Measurements from ENCODE around the gene LOX. TPM values are rescaled to one million over a fixed set of nuclear protein-coding genes. Genes with fewer than 3 reads are reported as not detected.

The LOX gene
- total and polyA plus RNA-seq, 7 donors = 0.51 to 4.9 (median 1.6) TPM

DNA sequence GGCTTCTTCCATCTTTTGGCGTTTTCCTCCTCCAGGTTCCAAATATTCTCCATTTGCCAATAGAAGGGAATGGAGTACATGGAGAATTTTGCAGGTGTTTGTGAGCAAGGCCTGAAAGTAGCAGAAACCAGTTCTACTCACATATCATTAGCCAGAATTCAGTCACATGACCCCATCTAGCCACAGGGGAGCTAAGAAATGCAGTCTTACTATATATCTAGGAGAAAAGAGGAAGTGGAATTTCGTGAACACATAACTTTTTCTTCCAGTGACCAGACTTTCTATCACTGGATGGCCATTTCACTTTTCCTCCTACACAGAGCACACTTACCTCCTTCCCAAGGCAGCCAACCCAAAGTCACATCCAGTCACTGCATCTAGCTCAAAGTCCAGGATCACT lies 55.1 kb downstream of the LOX start:
- DNase-seq (no peak), ATAC-seq (no peak)
- Histone ChIP-seq H3K27ac (no peak overlapping the region), H3K4me3 (no peak overlapping the region), H3K36me3 (ENCODE audit: insufficient read depth in 1 of 2, low read depth in 1 of 2) (peaks cover 0 to 52% of the 10 kb centered on the region in 2 donors), H3K9me3 (no peaks in the 10 kb centered on the region), H3K27me3 (ENCODE audit: insufficient read depth in 3 of 3, low read length in 2 of 3) (no peaks in the 10 kb centered on the region), H3K4me1 (no peaks in the 10 kb centered on the region)
- TF ChIP-seq, protein P1, sequence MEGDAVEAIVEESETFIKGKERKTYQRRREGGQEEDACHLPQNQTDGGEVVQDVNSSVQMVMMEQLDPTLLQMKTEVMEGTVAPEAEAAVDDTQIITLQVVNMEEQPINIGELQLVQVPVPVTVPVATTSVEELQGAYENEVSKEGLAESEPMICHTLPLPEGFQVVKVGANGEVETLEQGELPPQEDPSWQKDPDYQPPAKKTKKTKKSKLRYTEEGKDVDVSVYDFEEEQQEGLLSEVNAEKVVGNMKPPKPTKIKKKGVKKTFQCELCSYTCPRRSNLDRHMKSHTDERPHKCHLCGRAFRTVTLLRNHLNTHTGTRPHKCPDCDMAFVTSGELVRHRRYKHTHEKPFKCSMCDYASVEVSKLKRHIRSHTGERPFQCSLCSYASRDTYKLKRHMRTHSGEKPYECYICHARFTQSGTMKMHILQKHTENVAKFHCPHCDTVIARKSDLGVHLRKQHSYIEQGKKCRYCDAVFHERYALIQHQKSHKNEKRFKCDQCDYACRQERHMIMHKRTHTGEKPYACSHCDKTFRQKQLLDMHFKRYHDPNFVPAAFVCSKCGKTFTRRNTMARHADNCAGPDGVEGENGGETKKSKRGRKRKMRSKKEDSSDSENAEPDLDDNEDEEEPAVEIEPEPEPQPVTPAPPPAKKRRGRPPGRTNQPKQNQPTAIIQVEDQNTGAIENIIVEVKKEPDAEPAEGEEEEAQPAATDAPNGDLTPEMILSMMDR (IDR thresholded peaks at IDR 0.05) = no peak
- intact Hi-C loops (cut with DNase I) = no loop called here
- 88 to 93% (median 89%) methylated on average over 2 of the region's 2 CpGs for WGBS, 3 donors

DNA sequence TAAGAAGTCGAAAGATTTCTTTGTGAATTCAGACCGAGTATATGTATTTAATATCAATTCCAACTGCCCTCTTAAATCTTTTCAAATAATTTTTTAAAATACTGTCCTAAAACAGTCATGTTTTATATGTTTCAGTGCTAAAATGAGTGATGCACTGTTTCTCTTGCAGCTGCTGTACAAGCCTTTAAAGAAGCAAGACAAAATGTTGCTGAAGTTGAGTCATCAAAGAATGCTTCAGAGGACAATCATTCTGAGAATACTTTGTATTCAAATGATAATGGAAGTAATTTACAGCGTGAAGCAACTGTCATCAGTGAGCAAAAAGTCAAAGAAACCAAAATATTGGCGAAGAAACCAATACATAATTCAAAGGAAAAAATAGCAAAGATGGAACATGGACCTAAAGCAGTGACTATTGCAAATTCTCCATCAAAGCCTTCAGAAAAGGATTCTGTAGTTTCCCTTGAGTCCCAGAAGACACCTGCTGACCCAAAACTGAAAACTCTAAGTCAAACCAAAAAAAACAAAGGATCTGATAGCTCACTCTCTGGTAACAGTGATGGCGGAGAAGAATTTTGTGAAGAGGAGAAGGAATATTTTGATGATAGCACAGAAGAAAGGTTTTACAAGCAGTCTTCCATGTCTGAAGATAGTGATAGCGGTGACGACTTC lies 58.0 kb downstream of the LOX start:
- intact Hi-C loops (cut with DNase I) = no loop called here
- ATAC-seq (no peak), DNase-seq (no peak)
- Histone ChIP-seq H3K4me3 (no peak overlapping the region), H3K36me3 (ENCODE audit: insufficient read depth in 1 of 2, low read depth in 1 of 2) (peaks cover 0 to 40% of the 10 kb centered on the region in 2 donors), H3K4me1 (no peaks in the 10 kb centered on the region), H3K27ac (no peak overlapping the region), H3K9me3 (no peaks in the 10 kb centered on the region), H3K27me3 (ENCODE audit: insufficient read depth in 3 of 3, low read length in 2 of 3) (no peaks in the 10 kb centered on the region)
- TF ChIP-seq, protein P1 (IDR thresholded peaks at IDR 0.05) = no peak
- WGBS, 3 donors = 93 to 95% (median 95%) methylated on average over 7 of the region's 7 CpGs

DNA sequence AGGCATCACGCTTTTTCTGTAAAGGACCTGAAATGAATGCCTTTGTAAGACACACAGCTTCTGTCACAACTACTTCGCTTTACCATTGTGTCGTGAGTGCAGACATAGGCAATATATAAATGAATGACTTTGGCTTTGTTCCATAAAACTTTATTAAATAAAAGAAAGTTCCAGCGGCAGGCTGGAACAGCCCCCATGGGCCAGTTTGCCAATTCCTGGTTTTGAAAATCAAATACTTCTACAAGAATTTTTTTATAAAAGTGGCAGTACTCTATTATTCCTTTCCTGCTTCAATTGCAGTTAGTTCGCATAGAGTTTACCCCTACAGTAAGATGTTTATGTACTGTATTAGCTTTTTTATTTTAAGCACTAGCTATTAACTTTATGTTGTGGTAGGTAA lies 62.6 kb downstream of the LOX start:
- peaks cover 0 to 10% of the 10 kb centered on the region in 2 donors for H3K36me3 ChIP-seq (ENCODE audit: insufficient read depth in 1 of 2, low read depth in 1 of 2)
- TF ChIP-seq, protein P1 (IDR thresholded peaks at IDR 0.05) = no peak
- H3K9me3 ChIP-seq = no peaks in the 10 kb centered on the region
- intact Hi-C loops (cut with DNase I) = no loop called here
- 72 to 77% (median 75%) methylated on average over 5 of the region's 5 CpGs for WGBS, 3 donors
- DNase-seq (no peak), ATAC-seq (no peak)
- H3K4me1 ChIP-seq = no peaks in the 10 kb centered on the region
- H3K4me3 ChIP-seq = no peak overlapping the region
- H3K27ac ChIP-seq = no peak overlapping the region
- H3K27me3 ChIP-seq (ENCODE audit: insufficient read depth in 3 of 3, low read length in 2 of 3) = no peaks in the 10 kb centered on the region

DNA sequence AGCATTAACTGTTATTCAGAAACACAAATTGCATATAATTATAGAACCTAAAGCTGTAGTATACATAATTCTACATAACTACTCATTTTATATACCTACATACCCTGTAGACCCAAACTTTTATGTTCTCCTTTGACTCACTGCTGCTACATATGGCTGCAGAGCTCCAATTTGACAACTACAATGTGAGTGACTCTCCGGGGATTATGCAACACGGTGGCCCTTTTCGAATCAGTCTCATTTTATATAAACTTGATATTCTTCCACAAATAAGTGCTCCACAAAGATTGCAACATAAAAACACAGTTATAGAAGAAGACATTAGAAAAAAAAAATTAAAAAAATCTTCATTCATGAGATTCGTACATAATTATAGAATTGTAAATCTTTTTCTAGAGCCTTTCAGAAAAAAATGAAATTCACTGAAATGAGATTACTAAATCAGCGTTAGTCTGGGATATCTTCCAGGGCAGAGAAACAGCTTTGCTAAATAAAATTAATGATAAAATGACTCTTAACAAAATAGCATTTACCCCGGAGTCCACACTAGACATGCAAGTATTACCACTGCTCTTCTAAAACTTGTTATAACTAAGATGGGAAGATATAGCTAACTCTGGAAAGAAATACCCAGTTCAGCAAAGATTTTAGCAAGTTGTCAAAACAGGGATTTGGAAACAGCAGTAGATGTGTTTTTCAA lies 63.7 kb downstream of the LOX start:
- Histone ChIP-seq H3K27me3 (ENCODE audit: insufficient read depth in 3 of 3, low read length in 2 of 3) (no peaks in the 10 kb centered on the region), H3K4me1 (peaks cover 6% of the 10 kb centered on the region), H3K4me3 (no peak overlapping the region), H3K27ac (no peak overlapping the region), H3K36me3 (ENCODE audit: insufficient read depth in 1 of 2, low read depth in 1 of 2) (no peaks in the 10 kb centered on the region), H3K9me3 (no peaks in the 10 kb centered on the region)
- no peak for DNase-seq
- TF ChIP-seq, protein P1 (IDR thresholded peaks at IDR 0.05) = no peak
- 60 to 77% (median 65%) methylated on average over 6 of the region's 6 CpGs for WGBS, 3 donors
- intact Hi-C loops (cut with DNase I) = no loop called here
- ATAC-seq = no peak

Other genes starting within 250 kb of the LOX start
- gene FTMT, start 226.4 kb downstream of the LOX start, total RNA-seq = not detected
- gene FTMT, start 226.4 kb downstream of the LOX start, polyA plus RNA-seq = not detected
- gene SRFBP1, start 116.3 kb downstream of the LOX start, total RNA-seq = 10 to 100 TPM in 3 of 4 donors, 1 to 10 TPM in 1; 8.5 to 13.1 (median 12.8) TPM
- 10 to 100 TPM in 1 of 3 donors, 1 to 10 TPM in 2; 5.2 to 10.0 (median 5.8) TPM for gene SRFBP1, start 116.3 kb downstream of the LOX start, polyA plus RNA-seq
- under 1 TPM in 3 of 4 donors, not detected in 1; 0.12 to 0.77 (median 0.18) TPM for gene ZNF474, start 51.3 kb upstream of the LOX start, total RNA-seq
- under 1 TPM in 2 of 3 donors, not detected in 1; 0.05 to 0.16 TPM for gene ZNF474, start 51.3 kb upstream of the LOX start, polyA plus RNA-seq
- under 1 TPM; 0.27 to 0.87 (median 0.75) TPM for gene SNCAIP, start 234.0 kb upstream of the LOX start, total RNA-seq
- gene SNCAIP, start 234.0 kb upstream of the LOX start, polyA plus RNA-seq = under 1 TPM; 0.18 to 0.38 (median 0.23) TPM